HG03354 (cell line): Measurements from ENCODE around the gene SOX30.

Experiments used
- ATAC-seq: cut with Tn5 transposase; IDR thresholded peaks from one replicate; pipeline ENCODE4 v1.9.1; 2021; ENCODE audit warnings: mild to moderate bottlenecking; ENCODE audit not compliant: unreplicated experiment, poor library complexity, severe bottlenecking

SOX30 gene

GRCh38 chr5:157611571-157612476 lies 40.4 kb downstream of the SOX30 start:
- ATAC-seq = peak; percentile 49

- ATAC-seq = no peak
Observed at GRCh38 chr5:157610990-157611389, 41.2 kb downstream of the SOX30 start.

GRCh38 chr5:157608972-157609565 lies 43.2 kb downstream of the SOX30 start:
- no peak for ATAC-seq

DNA sequence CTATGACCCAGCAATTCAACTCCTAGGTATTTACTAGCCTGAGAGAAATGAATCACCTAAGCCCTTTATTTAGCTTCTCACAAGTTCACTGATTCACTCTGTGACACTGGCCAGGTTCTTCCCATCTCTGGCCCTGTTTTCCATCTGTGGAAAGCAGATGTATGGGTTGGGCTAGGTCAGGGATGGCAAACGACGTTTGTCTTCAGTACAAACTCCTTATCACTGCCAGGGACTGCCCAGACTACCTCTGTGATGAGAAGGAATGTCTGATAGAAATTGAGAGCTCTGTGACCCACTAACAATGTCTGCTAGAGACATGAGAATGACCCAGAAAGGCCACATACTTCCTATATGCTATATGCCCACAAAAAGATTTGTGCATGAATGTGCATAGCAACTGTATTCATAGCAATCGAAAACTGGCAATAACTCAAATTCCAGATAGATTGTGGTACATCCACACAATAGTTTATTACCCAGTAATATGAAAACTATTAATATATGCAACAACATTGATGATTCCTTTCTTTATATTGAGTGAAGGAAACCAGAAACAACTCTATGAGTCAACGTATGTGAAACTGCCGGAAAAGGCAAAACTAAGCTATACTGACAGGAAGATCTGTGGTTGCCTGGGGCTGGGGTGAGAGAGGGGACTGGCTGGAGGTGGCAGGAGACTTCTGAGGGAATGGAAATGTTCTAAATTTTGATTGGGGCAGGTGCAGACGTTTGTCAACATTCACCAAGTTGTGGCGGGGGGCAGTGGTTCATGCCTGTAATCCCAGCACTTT lies 44.7 kb downstream of the SOX30 start:
- ATAC-seq = peak; percentile 66

- ATAC-seq = no peak
Observed at GRCh38 chr5:157606046-157606445, 46.2 kb downstream of the SOX30 start.

- peak; percentile 32 for ATAC-seq
Observed at GRCh38 chr5:157603333-157604190, 48.7 kb downstream of the SOX30 start.

DNA sequence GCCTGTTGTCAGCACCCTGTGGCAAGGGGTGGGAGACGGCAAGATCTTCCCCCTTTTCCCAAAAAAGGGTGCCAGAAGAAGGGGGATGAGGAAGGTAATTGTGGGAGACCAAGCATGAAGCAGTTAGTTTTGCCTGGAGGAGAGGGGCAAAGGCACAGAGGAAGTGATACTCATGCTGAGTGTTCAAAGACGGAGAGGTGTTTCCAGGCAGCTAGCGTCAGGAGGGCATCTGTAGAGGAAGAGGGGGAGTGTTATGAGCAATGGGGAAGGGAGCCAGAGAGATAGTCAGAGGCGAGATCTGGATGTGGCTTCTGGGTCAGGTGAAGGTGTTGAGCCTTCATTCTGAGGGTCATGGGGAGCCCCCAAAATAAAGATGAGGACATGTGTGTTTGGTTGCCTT lies 49.7 kb downstream of the SOX30 start:
- peak; percentile 50 for ATAC-seq

DNA sequence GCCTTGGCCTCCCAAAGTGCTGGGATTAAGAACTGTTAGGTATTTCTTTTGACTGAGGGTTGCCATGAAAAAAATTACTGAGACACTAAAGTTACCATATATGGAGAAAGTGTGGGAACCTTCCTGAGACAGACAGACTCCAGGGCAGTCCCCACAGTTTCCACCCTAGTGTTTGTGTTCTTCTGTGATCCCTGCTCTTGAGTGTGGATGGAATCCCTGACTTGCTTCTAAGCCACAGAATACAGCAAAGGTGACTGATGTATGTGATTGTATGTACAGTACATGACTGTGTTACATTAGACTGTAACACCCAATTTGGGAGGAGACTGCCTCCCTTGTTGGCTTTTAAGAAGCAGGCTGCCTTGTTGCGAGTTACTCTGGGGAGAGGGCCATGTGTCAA lies 52.0 kb downstream of the SOX30 start:
- no peak for ATAC-seq

DNA sequence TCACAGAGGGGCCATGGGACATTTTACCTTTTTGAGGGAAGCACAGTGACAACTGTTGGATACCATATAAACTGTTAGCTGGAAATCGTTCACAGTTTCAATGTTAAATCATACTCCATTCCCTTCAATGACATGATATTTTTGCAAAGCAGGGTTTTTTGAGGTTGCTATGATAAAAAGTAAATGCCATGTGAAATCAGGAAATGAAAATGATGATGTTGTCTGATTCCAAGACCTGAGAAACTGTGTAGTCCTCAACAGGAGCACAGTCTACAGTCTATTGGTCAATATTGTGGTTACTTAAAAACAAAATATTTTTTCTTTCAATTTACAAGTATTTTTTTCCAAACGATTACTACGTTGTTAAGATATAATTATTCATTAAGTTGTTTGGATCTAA lies 52.7 kb downstream of the SOX30 start:
- ATAC-seq = no peak

DNA sequence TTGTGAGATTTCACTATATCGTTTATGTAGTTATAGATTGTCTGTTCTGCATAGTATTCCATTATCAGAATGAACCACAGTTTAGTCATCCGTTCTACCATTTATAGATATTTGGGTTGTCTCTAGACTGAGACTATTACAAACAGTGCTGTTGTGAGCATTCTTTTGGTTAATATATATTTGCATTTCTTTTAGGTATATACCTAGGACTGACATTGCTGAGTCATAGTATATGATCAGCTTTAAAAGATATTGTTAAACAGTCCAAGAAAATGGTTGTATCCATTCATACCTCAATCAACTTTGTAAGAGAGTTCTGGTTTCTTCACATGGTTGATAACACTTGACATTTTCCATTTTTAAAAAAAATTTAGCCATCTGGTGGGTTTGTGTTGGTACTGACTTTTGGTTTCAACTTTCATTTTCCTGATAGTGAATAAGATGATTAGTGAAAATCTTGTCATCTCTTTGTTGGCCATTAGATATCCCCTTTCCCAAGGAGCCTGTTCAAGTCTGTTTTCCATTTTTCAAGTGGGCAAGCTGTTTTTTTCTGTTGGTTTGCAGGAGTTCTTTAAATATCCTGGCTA lies 53.8 kb downstream of the SOX30 start:
- ATAC-seq = peak; percentile 42

DNA sequence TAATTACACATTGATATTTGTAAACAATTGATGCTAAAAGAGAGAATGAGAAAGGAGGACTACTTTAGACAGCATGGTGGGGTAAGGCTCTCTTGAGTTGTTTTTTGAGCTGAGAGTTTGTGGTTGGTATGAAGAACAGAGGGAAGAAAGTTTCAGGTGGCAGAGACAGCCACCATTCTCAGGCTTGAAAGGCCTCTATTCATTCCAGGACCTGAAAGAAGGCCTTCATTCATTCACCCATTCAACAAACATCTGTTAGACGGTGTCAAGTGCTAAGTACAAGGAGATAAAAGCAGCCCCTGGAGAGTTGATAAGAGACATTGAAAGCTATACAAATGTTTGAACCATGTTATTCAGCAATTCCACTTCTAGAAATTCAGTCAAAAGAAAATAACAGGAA lies 55.0 kb downstream of the SOX30 start:
- no peak for ATAC-seq

GRCh38 chr5:157596487-157596886 lies 55.8 kb downstream of the SOX30 start:
- ATAC-seq = peak; percentile 88

DNA sequence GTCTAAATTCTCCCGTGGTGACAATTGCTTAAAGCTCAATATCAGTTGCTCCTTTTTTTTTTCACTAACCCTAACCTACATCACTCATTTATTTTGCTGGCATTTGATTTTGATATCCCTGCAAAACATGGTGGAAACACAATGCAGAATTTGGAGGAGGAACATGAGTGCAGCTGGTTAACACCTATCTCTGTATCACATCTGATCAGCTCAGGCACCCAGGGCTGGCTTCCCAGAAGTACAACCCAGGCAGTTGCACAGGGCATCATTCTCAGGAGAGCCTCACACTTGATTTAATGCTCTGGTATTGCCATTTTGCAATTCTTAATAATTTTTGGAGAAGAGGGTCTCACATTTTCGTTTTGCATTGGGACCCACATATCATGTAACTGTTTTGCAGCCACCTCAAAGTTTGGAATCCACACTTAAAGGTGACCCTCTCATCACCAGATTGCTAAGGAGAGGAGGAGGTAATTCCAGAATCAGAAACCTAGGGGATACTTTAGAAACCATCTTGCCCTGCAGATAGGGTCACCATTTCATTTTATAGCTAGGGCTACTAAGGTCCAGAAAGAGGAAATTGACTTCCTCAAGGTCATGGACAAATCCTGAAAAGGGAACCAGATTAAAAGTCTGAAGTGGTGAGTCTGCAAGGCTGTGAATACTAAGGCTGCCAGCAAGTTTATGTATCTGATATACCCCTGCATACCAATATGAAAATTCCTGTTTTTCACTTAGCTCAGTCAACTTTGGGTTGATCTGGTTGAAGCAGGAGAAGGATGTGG lies 57.4 kb downstream of the SOX30 start:
- ATAC-seq = no peak

- no peak for ATAC-seq
Observed at GRCh38 chr5:157594257-157594656, 58.0 kb downstream of the SOX30 start.

DNA sequence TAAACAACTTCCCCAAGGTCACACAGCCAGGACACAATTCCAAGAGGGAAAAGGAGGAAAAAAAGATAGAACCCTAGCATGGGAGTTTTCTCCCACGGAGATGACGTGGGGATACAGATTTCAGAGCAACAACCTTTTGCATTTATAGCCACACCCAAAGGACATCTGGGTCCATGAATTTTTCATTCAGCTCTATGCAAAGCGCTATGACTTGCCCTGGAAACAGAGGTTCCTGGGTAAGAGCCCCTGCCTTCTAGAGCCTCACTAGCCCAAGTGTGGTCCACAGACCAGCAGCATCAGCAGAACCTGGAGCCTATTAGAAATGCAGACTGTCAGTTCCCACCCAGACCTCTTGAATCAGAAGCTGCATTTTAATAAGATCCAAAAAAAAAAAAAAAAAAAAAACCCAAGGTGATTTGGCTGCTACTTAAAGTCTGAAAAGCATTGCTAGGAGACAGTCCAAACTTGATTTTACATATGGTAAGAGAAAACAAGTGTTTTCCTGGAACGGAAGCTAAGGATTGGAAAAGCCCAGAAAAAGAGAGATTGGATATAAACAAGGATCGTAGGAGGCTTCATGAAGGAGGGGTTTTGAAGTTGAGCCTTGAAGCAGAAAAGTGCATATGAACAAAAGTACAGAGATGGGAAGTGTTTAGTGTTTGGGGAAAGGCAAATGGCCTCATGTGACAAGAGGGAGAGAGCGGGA lies 59.0 kb downstream of the SOX30 start:
- ATAC-seq = no peak

DNA sequence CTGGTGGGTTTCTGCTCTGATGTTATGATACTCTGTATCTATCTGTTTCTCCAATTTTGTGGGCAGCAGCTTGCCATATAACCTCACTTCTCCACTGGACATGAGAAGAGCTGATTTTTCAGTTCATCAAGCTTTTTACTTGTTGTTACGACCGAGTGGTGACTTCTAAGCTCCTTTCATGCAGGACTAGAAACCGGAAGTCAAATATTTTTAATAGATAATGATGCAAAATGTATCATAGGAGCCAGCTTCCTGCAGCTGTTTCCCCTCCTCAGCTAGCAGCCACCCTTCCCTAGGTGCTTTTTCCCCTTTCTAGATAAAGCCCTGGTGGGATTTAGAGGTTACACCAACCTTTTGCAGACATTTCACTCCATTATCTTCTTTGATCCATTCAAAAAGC lies 59.6 kb downstream of the SOX30 start:
- ATAC-seq = peak; percentile 22

- ATAC-seq = no peak
Observed at GRCh38 chr5:157590478-157590877, 61.8 kb downstream of the SOX30 start.

DNA sequence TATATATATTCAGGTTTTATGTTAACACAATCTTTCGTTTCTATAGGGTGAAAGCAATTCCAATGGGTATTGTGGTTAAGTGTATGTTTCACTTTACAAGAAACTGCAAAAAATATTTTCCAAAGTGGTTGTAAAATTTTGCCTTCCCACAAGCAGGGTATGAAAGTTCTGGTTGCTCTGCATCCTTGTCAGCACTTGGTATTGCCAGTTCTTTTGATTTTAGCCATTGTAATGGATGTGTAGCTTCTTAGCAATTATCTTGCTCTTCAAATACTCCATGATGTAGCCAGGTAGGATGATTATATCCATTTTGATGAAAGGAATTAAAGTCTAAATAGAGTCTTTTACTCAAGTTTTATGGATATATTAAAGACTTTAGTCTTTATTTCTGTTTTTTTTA lies 67.6 kb downstream of the SOX30 start:
- ATAC-seq = no peak
